ENCODE measurements around the gene ITSN1. TPM values are rescaled to one million over a fixed set of nuclear protein-coding genes. Genes with fewer than 3 reads are reported as not detected.

Gene ITSN1
- total RNA-seq, 2 experiments from 2014 or later, result 2.3 to 4.6 TPM

GRCh38 chr21:33813832-33814365, 171.6 kb downstream of the ITSN1 start:
- DNase-seq (no peak), ATAC-seq (ENCODE audit: low read depth) (no peak)
- Mint-ChIP-seq H3K27ac (no peak overlapping the region), H3K9me3 (no peaks in the 10 kb centered on the region), H3K4me3 (no peak overlapping the region), H3K4me1 (no peaks in the 10 kb centered on the region), H3K27me3 (no peaks in the 10 kb centered on the region), H3K36me3 (no peaks in the 10 kb centered on the region)
- POLR2A ChIA-PET, result no interaction called here

GRCh38 chr21:33815143-33815707, 172.9 kb downstream of the ITSN1 start:
- H3K4me3 Mint-ChIP-seq, result no peak overlapping the region

GRCh38 chr21:33816174-33816573, 173.9 kb downstream of the ITSN1 start:
- Mint-ChIP-seq H3K36me3 (no peaks in the 10 kb centered on the region), H3K4me1 (no peaks in the 10 kb centered on the region), H3K27me3 (no peaks in the 10 kb centered on the region), H3K4me3 (no peak overlapping the region), H3K27ac (no peak overlapping the region), H3K9me3 (no peaks in the 10 kb centered on the region)
- ATAC-seq (ENCODE audit: low read depth) (no peak), DNase-seq (no peak)
- POLR2A ChIA-PET, result no interaction called here

More at GRCh38 chr21:33815143-33815707, 172.9 kb downstream of the ITSN1 start:
- no peaks in the 10 kb centered on the region for H3K4me1 Mint-ChIP-seq
- POLR2A ChIA-PET, result interaction anchor here (0.6 kb wide), 1 partner anchor 1007 kb away, joined by 4 read pairs; no protein-coding TSS in a partner anchor
- H3K36me3 Mint-ChIP-seq, result no peaks in the 10 kb centered on the region
- no peak overlapping the region for H3K27ac Mint-ChIP-seq
- DNase-seq (no peak), ATAC-seq (ENCODE audit: low read depth) (no peak)
- no peaks in the 10 kb centered on the region for H3K9me3 Mint-ChIP-seq
- no peaks in the 10 kb centered on the region for H3K27me3 Mint-ChIP-seq

GRCh38 chr21:33817138-33817537, 174.8 kb downstream of the ITSN1 start:
- no peak for ATAC-seq (ENCODE audit: low read depth)
- DNase-seq, result no peak
- Mint-ChIP-seq H3K9me3 (no peaks in the 10 kb centered on the region), H3K27me3 (no peaks in the 10 kb centered on the region), H3K27ac (no peak overlapping the region), H3K36me3 (no peaks in the 10 kb centered on the region), H3K4me3 (no peak overlapping the region), H3K4me1 (no peaks in the 10 kb centered on the region)
- POLR2A ChIA-PET, result no interaction called here

- Mint-ChIP-seq H3K4me3 (no peak overlapping the region), H3K9me3 (no peaks in the 10 kb centered on the region), H3K4me1 (no peaks in the 10 kb centered on the region), H3K27ac (no peak overlapping the region), H3K36me3 (no peaks in the 10 kb centered on the region), H3K27me3 (no peaks in the 10 kb centered on the region)
- POLR2A ChIA-PET, result no interaction called here
- ATAC-seq (ENCODE audit: low read depth) (no peak), DNase-seq (no peak)
Measured at GRCh38 chr21:33817663-33818451, 175.6 kb downstream of the ITSN1 start.

- no peaks in the 10 kb centered on the region for H3K36me3 Mint-ChIP-seq
- POLR2A ChIA-PET, result no interaction called here
- H3K4me1 Mint-ChIP-seq, result no peaks in the 10 kb centered on the region
- no peaks in the 10 kb centered on the region for H3K9me3 Mint-ChIP-seq
- no peak overlapping the region for H3K27ac Mint-ChIP-seq
- no peaks in the 10 kb centered on the region for H3K27me3 Mint-ChIP-seq
- no peak overlapping the region for H3K4me3 Mint-ChIP-seq
- no peak for ATAC-seq (ENCODE audit: low read depth)
- DNase-seq, result no peak
Measured at GRCh38 chr21:33820230-33820770, 178.0 kb downstream of the ITSN1 start.

GRCh38 chr21:33820798-33821197, 178.5 kb downstream of the ITSN1 start:
- DNase-seq, result no peak
- ATAC-seq (ENCODE audit: low read depth), result no peak
- Mint-ChIP-seq H3K9me3 (no peaks in the 10 kb centered on the region), H3K27me3 (no peaks in the 10 kb centered on the region), H3K4me1 (no peaks in the 10 kb centered on the region), H3K27ac (no peak overlapping the region), H3K36me3 (no peaks in the 10 kb centered on the region), H3K4me3 (no peak overlapping the region)
- POLR2A ChIA-PET, result no interaction called here

- Mint-ChIP-seq H3K27me3 (no peaks in the 10 kb centered on the region), H3K4me3 (no peak overlapping the region), H3K4me1 (no peaks in the 10 kb centered on the region), H3K27ac (no peak overlapping the region), H3K9me3 (no peaks in the 10 kb centered on the region), H3K36me3 (no peaks in the 10 kb centered on the region)
- no peak for ATAC-seq (ENCODE audit: low read depth)
- POLR2A ChIA-PET, result no interaction called here
- no peak for DNase-seq
Measured at GRCh38 chr21:33821503-33822322, 179.4 kb downstream of the ITSN1 start.

- Mint-ChIP-seq H3K4me1 (no peaks in the 10 kb centered on the region), H3K36me3 (no peaks in the 10 kb centered on the region), H3K4me3 (no peak overlapping the region), H3K27ac (no peak overlapping the region), H3K27me3 (no peaks in the 10 kb centered on the region), H3K9me3 (no peaks in the 10 kb centered on the region)
- POLR2A ChIA-PET, result no interaction called here
- DNase-seq (no peak), ATAC-seq (ENCODE audit: low read depth) (no peak)
Measured at GRCh38 chr21:33824156-33824941, 182.0 kb downstream of the ITSN1 start.

GRCh38 chr21:33825419-33825818, 183.1 kb downstream of the ITSN1 start:
- POLR2A ChIA-PET, result no interaction called here

GRCh38 chr21:33825915-33826314, 183.6 kb downstream of the ITSN1 start:
- Mint-ChIP-seq H3K4me3 (no peak overlapping the region), H3K9me3 (no peaks in the 10 kb centered on the region), H3K27ac (no peak overlapping the region), H3K27me3 (no peaks in the 10 kb centered on the region), H3K36me3 (no peaks in the 10 kb centered on the region), H3K4me1 (no peaks in the 10 kb centered on the region)
- ATAC-seq (ENCODE audit: low read depth) (no peak), DNase-seq (no peak)
- POLR2A ChIA-PET, result no interaction called here

More at GRCh38 chr21:33825419-33825818, 183.1 kb downstream of the ITSN1 start:
- Mint-ChIP-seq H3K27ac (no peak overlapping the region), H3K27me3 (no peaks in the 10 kb centered on the region), H3K36me3 (no peaks in the 10 kb centered on the region), H3K4me1 (no peaks in the 10 kb centered on the region), H3K9me3 (no peaks in the 10 kb centered on the region), H3K4me3 (no peak overlapping the region)
- ATAC-seq (ENCODE audit: low read depth) (no peak), DNase-seq (no peak)

- POLR2A ChIA-PET, result no interaction called here
- ATAC-seq (ENCODE audit: low read depth) (no peak), DNase-seq (no peak)
- no peaks in the 10 kb centered on the region for H3K9me3 Mint-ChIP-seq
- H3K27me3 Mint-ChIP-seq, result no peaks in the 10 kb centered on the region
- no peaks in the 10 kb centered on the region for H3K4me1 Mint-ChIP-seq
- H3K27ac Mint-ChIP-seq, result no peak overlapping the region
- H3K4me3 Mint-ChIP-seq, result no peak overlapping the region
- H3K36me3 Mint-ChIP-seq, result no peaks in the 10 kb centered on the region
Measured at GRCh38 chr21:33828083-33828482, 185.8 kb downstream of the ITSN1 start.

GRCh38 chr21:33828577-33828976, 186.3 kb downstream of the ITSN1 start:
- ATAC-seq (ENCODE audit: low read depth) (no peak), DNase-seq (no peak)
- H3K4me1 Mint-ChIP-seq, result no peaks in the 10 kb centered on the region
- no peak overlapping the region for H3K4me3 Mint-ChIP-seq
- H3K27me3 Mint-ChIP-seq, result no peaks in the 10 kb centered on the region
- no peaks in the 10 kb centered on the region for H3K9me3 Mint-ChIP-seq
- POLR2A ChIA-PET, result no interaction called here
- no peaks in the 10 kb centered on the region for H3K36me3 Mint-ChIP-seq
- H3K27ac Mint-ChIP-seq, result no peak overlapping the region
